Glutamatergic neuron (in vitro differentiated cells): ENCODE measurements around the gene CCDC134. TPM values are rescaled to one million over a fixed set of nuclear protein-coding genes. Genes with fewer than 3 reads are reported as not detected.

Source experiments
- DNase-seq: peaks from one replicate; pipeline ENCODE4 v3.0.0; 2022
- H3K27ac Mint-ChIP-seq: one replicate; pipeline ENCODE4 v1.8.0; 2020; ENCODE audit warnings: mild to moderate bottlenecking, mixed read lengths, inconsistent platforms; ENCODE audit not compliant: unreplicated experiment
- H3K27me3 Mint-ChIP-seq: one replicate; pipeline ENCODE4 v1.8.0; 2020; ENCODE audit warnings: mild to moderate bottlenecking, moderate library complexity, mixed read lengths, inconsistent platforms; ENCODE audit not compliant: unreplicated experiment
- H3K36me3 Mint-ChIP-seq: one replicate; pipeline ENCODE4 v1.8.0; 2020; ENCODE audit warnings: mild to moderate bottlenecking, mixed read lengths, inconsistent platforms; ENCODE audit not compliant: unreplicated experiment
- H3K4me1 Mint-ChIP-seq: one replicate; pipeline ENCODE4 v1.8.0; 2020; ENCODE audit warnings: mild to moderate bottlenecking, low read depth, mixed read lengths, inconsistent platforms; ENCODE audit not compliant: unreplicated experiment
- H3K4me3 Mint-ChIP-seq: one replicate; pipeline ENCODE4 v1.8.0; 2020; ENCODE audit warnings: mild to moderate bottlenecking, mixed read lengths, inconsistent platforms; ENCODE audit not compliant: unreplicated experiment
- H3K9me3 Mint-ChIP-seq: one replicate; pipeline ENCODE4 v1.8.0; 2020; ENCODE audit warnings: mild to moderate bottlenecking, moderate library complexity, mixed read lengths, inconsistent platforms; ENCODE audit not compliant: unreplicated experiment
- total RNA-seq: library from RNA; stranded (reverse); fragmentation: NEBNext Ultra II Directional; extraction: Animal tissue kit (Norgen Biotek cat#: 25700); gene quantifications from one replicate; pipeline ENCODE4 v1.2.1, GENCODE V29; 2021; ENCODE audit not compliant: unreplicated experiment
- TF ChIP-seq, protein P1 (sequence below): fragments of 200-600 bp; sonication (generic); IDR thresholded peaks from one replicate; pipeline ENCODE4 v1.5.0; 2021; ENCODE audit not compliant: partially characterized antibody, unreplicated experiment

The CCDC134 gene
- total RNA-seq, 1 donor from 2014 or later: 9.4 TPM

DNA sequence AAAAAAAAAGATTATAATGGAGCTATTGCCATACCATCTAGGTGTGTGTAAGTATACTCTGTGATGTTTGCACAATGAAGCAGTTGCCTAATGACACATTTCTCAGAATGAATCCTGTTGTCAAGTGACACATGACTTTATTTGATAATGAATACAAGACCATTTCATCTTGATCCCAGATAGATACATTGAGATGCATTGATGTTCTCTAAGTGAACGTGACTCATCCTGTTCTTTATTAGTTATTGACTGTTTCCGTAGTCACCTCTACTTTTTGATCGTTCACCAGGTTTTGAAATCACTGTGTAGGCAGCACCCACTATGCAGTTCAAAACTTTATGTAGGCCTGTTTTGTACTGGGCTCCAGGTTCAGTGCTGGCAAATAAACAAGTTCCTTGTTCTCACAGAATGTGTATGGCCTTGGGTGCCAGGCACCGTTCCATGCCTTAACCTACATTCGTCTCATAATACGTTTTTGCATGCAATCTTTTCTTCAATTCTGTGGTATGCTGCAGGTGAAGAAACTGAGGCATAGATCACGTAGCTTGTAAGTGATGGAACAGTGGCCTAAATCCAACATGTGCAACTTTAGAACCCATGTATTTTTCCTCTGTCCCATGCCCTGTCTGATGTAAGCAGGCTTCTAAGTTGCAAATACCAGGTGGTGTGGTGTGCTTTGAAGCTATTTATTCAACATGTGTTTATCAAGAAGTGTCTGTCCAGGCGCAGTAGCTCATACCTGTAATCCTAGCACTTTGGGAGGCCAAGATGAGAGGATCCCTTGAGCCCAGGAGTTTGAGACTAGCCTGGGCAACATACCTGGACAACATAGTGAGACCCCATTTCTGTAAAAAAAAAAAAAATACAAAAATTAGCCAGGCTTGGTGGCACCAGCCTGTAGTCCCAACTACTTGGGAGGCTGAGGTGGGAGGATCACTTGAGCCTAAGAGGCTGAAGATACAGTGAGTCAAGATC, 42.8 kb downstream of the CCDC134 start:
- no peak overlapping the region for H3K27ac Mint-ChIP-seq

DNA sequence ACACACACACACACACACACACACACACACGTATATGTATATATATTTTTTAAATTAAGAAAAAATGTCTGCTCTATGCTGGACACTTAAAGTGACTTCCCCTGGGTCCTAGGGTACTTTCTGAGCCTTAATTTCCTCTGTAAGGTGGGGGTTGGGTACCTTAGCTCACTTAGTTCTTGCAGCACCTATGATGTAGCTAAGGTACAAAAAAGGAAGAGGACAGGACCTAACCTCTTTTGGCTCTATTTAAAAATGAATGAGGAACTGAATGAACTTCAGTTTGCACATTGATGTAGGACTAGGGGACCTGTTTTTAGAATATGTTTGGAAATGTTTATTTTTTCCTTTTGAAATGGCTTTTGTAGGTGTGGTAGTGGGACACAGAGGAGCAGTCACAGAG, 43.6 kb downstream of the CCDC134 start:
- DNase-seq: no peak
- no peak overlapping the region for H3K27ac Mint-ChIP-seq
- peaks cover 32% of the 10 kb centered on the region for H3K4me1 Mint-ChIP-seq
- no peaks in the 10 kb centered on the region for H3K27me3 Mint-ChIP-seq
- H3K9me3 Mint-ChIP-seq: no peaks in the 10 kb centered on the region
- peaks cover 4% of the 10 kb centered on the region for H3K36me3 Mint-ChIP-seq
- peak overlapping the region; percentile 4 for H3K4me3 Mint-ChIP-seq
- TF ChIP-seq, protein P1, sequence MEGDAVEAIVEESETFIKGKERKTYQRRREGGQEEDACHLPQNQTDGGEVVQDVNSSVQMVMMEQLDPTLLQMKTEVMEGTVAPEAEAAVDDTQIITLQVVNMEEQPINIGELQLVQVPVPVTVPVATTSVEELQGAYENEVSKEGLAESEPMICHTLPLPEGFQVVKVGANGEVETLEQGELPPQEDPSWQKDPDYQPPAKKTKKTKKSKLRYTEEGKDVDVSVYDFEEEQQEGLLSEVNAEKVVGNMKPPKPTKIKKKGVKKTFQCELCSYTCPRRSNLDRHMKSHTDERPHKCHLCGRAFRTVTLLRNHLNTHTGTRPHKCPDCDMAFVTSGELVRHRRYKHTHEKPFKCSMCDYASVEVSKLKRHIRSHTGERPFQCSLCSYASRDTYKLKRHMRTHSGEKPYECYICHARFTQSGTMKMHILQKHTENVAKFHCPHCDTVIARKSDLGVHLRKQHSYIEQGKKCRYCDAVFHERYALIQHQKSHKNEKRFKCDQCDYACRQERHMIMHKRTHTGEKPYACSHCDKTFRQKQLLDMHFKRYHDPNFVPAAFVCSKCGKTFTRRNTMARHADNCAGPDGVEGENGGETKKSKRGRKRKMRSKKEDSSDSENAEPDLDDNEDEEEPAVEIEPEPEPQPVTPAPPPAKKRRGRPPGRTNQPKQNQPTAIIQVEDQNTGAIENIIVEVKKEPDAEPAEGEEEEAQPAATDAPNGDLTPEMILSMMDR: no peak

More for the DNA sequence above, 42.8 kb downstream of the CCDC134 start:
- H3K4me3 Mint-ChIP-seq: no peak overlapping the region
- no peaks in the 10 kb centered on the region for H3K27me3 Mint-ChIP-seq
- H3K4me1 Mint-ChIP-seq: peaks cover 34% of the 10 kb centered on the region
- peaks cover 8% of the 10 kb centered on the region for H3K36me3 Mint-ChIP-seq
- no peaks in the 10 kb centered on the region for H3K9me3 Mint-ChIP-seq
- DNase-seq: no peak
- TF ChIP-seq, protein P1: no peak

DNA sequence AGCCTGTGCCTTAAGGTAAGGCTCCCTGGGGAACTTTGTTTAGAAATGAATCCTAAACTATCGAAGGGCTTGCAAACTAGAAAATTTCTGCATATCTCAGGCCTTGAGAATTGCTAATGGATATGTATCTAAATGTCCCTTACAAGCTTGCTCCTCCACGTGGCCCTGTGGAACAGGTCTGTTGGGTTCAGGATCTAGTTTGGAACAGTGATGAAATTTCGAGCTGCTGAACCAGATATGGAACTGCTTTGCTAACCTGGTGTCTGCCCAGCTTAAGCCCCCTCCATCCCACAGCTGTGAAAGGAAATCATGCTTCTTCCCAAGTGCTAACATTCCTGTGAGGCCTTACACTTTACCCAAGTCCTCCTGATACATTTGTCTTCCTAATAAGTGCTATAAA, 44.0 kb downstream of the CCDC134 start:
- H3K27me3 Mint-ChIP-seq: no peaks in the 10 kb centered on the region
- H3K36me3 Mint-ChIP-seq: no peaks in the 10 kb centered on the region
- H3K27ac Mint-ChIP-seq: no peak overlapping the region
- DNase-seq: no peak
- H3K4me1 Mint-ChIP-seq: peaks cover 29% of the 10 kb centered on the region
- no peaks in the 10 kb centered on the region for H3K9me3 Mint-ChIP-seq
- no peak overlapping the region for H3K4me3 Mint-ChIP-seq
- TF ChIP-seq, protein P1: no peak

DNA sequence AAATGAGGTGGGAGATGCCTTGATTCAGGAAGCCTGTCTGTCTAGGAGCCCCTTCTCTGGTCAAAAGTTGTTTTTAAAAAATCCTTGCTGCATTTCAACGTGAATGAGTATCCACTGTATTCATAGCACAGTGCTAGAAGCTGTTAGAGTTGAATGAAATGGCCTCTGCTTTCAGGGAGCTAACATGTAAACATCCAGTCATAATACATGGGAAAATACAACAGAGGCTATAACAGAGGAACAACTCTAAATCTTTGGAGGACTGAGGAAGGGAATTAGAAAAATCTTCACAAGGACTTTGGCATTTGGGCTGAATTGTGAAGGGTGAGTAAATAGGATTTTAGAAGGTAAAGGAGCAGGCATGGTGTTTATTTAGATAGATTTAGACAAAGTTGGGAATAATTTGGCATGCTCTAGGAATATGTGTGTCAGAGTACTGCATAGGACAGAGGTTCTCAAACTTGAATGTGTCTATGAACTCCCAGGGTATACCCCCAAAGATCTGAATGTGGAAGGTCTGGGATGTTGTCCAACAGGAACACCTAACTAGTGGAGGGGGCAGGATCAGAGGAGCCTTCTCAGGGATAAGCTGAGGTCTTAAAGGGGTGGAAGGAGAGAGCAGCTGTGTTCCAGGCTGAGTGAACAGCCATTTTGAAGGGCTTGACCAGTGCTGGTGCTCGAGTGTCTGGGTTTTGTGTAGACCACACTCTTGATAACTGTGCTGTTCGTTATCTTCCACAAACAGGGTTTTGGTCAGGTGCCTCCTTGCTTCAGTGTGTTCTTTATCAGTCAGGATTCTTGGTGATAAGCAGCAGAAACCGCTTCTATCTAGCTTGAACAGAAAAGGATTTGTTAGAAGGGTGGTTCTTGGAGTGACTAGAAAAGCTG, 45.1 kb downstream of the CCDC134 start:
- no peaks in the 10 kb centered on the region for H3K36me3 Mint-ChIP-seq
- peaks cover 27% of the 10 kb centered on the region for H3K4me1 Mint-ChIP-seq
- no peak for DNase-seq
- no peaks in the 10 kb centered on the region for H3K9me3 Mint-ChIP-seq
- H3K27ac Mint-ChIP-seq: peak overlapping the region; percentile 26
- TF ChIP-seq, protein P1: no peak
- peak overlapping the region; percentile 16 for H3K4me3 Mint-ChIP-seq
- H3K27me3 Mint-ChIP-seq: no peaks in the 10 kb centered on the region
